Astrocyte (in vitro differentiated cells and primary cell): ENCODE results near the gene ALDH3A2. TPM values are rescaled to one million over a fixed set of nuclear protein-coding genes. Genes with fewer than 3 reads are reported as not detected.

Experiments
- DNase-seq: peaks from one replicate; pipeline ENCODE4 v3.0.0-alpha.2; 2010; ENCODE audit warnings: low read depth
- FAIRE-seq: peaks from 2 replicates; lab custom pipeline; 2011; peaks lifted over from hg19 to GRCh38; lab: Jason Lieb, UNC
- H2AFZ ChIP-seq: 2 replicates; pipeline ENCODE4 v1.6.0; 2012; ENCODE audit warnings: low read depth, low read length, inconsistent platforms
- H3K27ac ChIP-seq: 2 replicates; pipeline ENCODE4 v1.5.1; 2011; ENCODE audit warnings: low read depth, low read length, inconsistent platforms
- H3K27me3 ChIP-seq: 2 replicates; pipeline ENCODE4 v1.6.0; 2011; ENCODE audit warnings: low read length, inconsistent platforms; ENCODE audit not compliant: insufficient read depth
- H3K36me3 ChIP-seq: 2 replicates; pipeline ENCODE4 v1.5.1; 2011; ENCODE audit warnings: low read length, inconsistent platforms; ENCODE audit not compliant: insufficient read depth
- H3K4me1 ChIP-seq: 2 replicates; pipeline ENCODE4 v1.5.1; 2011; ENCODE audit warnings: low read length, inconsistent platforms; ENCODE audit not compliant: insufficient read depth
- H3K4me2 ChIP-seq: 2 replicates; pipeline ENCODE4 v1.6.0; 2012; ENCODE audit warnings: low read length, inconsistent platforms
- H3K4me3 ChIP-seq: 2 replicates; pipeline ENCODE4 v1.5.1; 2011; ENCODE audit warnings: low read depth, mild to moderate bottlenecking, low read length, inconsistent platforms; ENCODE audit not compliant: insufficient read depth
- H3K79me2 ChIP-seq: 2 replicates; pipeline ENCODE4 v1.6.0; 2012; ENCODE audit warnings: mild to moderate bottlenecking, low read length, inconsistent platforms; ENCODE audit not compliant: insufficient read depth
- H3K9ac ChIP-seq: 2 replicates; pipeline ENCODE4 v1.6.0; 2012; ENCODE audit warnings: mild to moderate bottlenecking, low read length, inconsistent platforms
- H3K9me3 ChIP-seq: 2 replicates; pipeline ENCODE4 v1.5.1; 2012; ENCODE audit warnings: low read depth, mild to moderate bottlenecking, low read length, inconsistent platforms; ENCODE audit not compliant: insufficient read depth
- H4K20me1 ChIP-seq: 2 replicates; pipeline ENCODE4 v1.6.0; 2012; ENCODE audit warnings: low read length, inconsistent platforms; ENCODE audit not compliant: insufficient read depth
- H3K27ac Mint-ChIP-seq: one replicate; pipeline ENCODE4 v1.8.0; 2021; ENCODE audit warnings: mild to moderate bottlenecking, mixed read lengths; ENCODE audit not compliant: unreplicated experiment
- H3K27me3 Mint-ChIP-seq: one replicate; pipeline ENCODE4 v1.8.0; 2021; ENCODE audit warnings: low read depth, mixed read lengths; ENCODE audit not compliant: unreplicated experiment
- H3K36me3 Mint-ChIP-seq: one replicate; pipeline ENCODE4 v1.8.0; 2021; ENCODE audit warnings: low read depth, mixed read lengths; ENCODE audit not compliant: unreplicated experiment
- H3K4me1 Mint-ChIP-seq: one replicate; pipeline ENCODE4 v1.8.0; 2021; ENCODE audit warnings: low read depth, mixed read lengths; ENCODE audit not compliant: unreplicated experiment
- H3K4me3 Mint-ChIP-seq: one replicate; pipeline ENCODE4 v1.8.0; 2021; ENCODE audit warnings: mild to moderate bottlenecking, moderate library complexity, mixed read lengths; ENCODE audit not compliant: unreplicated experiment
- H3K9me3 Mint-ChIP-seq: one replicate; pipeline ENCODE4 v1.8.0; 2021; ENCODE audit warnings: mild to moderate bottlenecking, mixed read lengths; ENCODE audit not compliant: unreplicated experiment
- CTCF ChIP-seq: IDR thresholded peaks from 2 replicates; pipeline ENCODE4 v1.5.1; 2011; ENCODE audit warnings: low read depth, mild to moderate bottlenecking, inconsistent platforms, low read length, moderate library complexity; ENCODE audit not compliant: insufficient read depth
- EZH2 ChIP-seq: IDR thresholded peaks from 2 replicates; pipeline ENCODE4 v1.6.1; 2012; ENCODE audit warnings: mild to moderate bottlenecking, low read length, inconsistent platforms; ENCODE audit not compliant: insufficient read depth
- total RNA-seq: library from RNA; stranded (reverse); gene quantifications from 2 replicates; pipeline ENCODE4 v1.2.1, GENCODE V29; 2021

ALDH3A2 gene
- total RNA-seq, 1 donor from 2014 or later, result 13.8 TPM

DNA sequence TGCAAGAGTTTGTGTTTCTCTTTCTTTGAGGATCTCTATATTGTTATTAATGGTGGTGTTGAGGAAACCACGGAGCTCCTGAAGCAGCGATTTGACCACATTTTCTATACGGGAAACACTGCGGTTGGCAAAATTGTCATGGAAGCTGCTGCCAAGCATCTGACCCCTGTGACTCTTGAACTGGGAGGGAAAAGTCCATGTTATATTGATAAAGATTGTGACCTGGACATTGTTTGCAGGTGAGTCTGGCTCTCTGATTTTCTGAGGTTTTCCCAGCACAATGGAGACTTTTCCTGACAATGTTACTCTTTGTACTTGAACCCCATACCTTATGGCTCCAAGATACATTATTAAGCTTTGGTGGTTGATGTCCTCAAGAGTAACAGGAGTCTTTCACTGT, 7.8 kb downstream of the ALDH3A2 start:
- H3K4me3 Mint-ChIP-seq, result no peak overlapping the region
- no peaks in the 10 kb centered on the region for H3K27me3 ChIP-seq
- peaks cover 2% of the 10 kb centered on the region for H3K9me3 Mint-ChIP-seq
- no peaks in the 10 kb centered on the region for H3K79me2 ChIP-seq
- H3K4me3 ChIP-seq, result no peak overlapping the region
- no peak overlapping the region for H2AFZ ChIP-seq
- no peaks in the 10 kb centered on the region for H3K36me3 ChIP-seq
- no peak overlapping the region for H3K9ac ChIP-seq
- peaks cover 24% of the 10 kb centered on the region for H3K36me3 Mint-ChIP-seq
- no peak overlapping the region for H3K27ac ChIP-seq
- FAIRE-seq, result no peak
- TF ChIP-seq EZH2 (no peak), CTCF (no peak)
- peaks cover 5% of the 10 kb centered on the region for H3K4me1 Mint-ChIP-seq
- peaks cover 3% of the 10 kb centered on the region for H3K9me3 ChIP-seq
- no peak for DNase-seq
- H4K20me1 ChIP-seq, result no peaks in the 10 kb centered on the region
- H3K27ac Mint-ChIP-seq, result no peak overlapping the region
- H3K4me2 ChIP-seq, result no peak overlapping the region
- H3K27me3 Mint-ChIP-seq, result no peaks in the 10 kb centered on the region
- peaks cover 2% of the 10 kb centered on the region for H3K4me1 ChIP-seq

- no peak overlapping the region for H2AFZ ChIP-seq
- no peaks in the 10 kb centered on the region for H3K27me3 ChIP-seq
- H3K4me3 Mint-ChIP-seq, result no peak overlapping the region
- no peaks in the 10 kb centered on the region for H3K79me2 ChIP-seq
- no peaks in the 10 kb centered on the region for H3K27me3 Mint-ChIP-seq
- H3K36me3 ChIP-seq, result no peaks in the 10 kb centered on the region
- no peaks in the 10 kb centered on the region for H4K20me1 ChIP-seq
- H3K9ac ChIP-seq, result no peak overlapping the region
- H3K4me3 ChIP-seq, result no peak overlapping the region
- no peaks in the 10 kb centered on the region for H3K4me1 ChIP-seq
- H3K27ac ChIP-seq, result no peak overlapping the region
- H3K27ac Mint-ChIP-seq, result no peak overlapping the region
- H3K36me3 Mint-ChIP-seq, result peaks cover 24% of the 10 kb centered on the region
- H3K9me3 Mint-ChIP-seq, result peaks cover 2% of the 10 kb centered on the region
- no peak overlapping the region for H3K4me2 ChIP-seq
- H3K4me1 Mint-ChIP-seq, result peaks cover 2% of the 10 kb centered on the region
- H3K9me3 ChIP-seq, result peaks cover 3% of the 10 kb centered on the region
- FAIRE-seq, result no peak
- TF ChIP-seq CTCF, result no peak
- TF ChIP-seq EZH2, result no peak
- no peak for DNase-seq
Observed at GRCh38 chr17:19656851-19657581, 8.5 kb downstream of the ALDH3A2 start.
